ENCODE measurements around the gene MAN2B2. TPM values are rescaled to one million over a fixed set of nuclear protein-coding genes. Genes with fewer than 3 reads are reported as not detected.

MAN2B2 gene
- total RNA-seq, 2 experiments from 2014 or later: 13.0 to 14.6 TPM

DNA sequence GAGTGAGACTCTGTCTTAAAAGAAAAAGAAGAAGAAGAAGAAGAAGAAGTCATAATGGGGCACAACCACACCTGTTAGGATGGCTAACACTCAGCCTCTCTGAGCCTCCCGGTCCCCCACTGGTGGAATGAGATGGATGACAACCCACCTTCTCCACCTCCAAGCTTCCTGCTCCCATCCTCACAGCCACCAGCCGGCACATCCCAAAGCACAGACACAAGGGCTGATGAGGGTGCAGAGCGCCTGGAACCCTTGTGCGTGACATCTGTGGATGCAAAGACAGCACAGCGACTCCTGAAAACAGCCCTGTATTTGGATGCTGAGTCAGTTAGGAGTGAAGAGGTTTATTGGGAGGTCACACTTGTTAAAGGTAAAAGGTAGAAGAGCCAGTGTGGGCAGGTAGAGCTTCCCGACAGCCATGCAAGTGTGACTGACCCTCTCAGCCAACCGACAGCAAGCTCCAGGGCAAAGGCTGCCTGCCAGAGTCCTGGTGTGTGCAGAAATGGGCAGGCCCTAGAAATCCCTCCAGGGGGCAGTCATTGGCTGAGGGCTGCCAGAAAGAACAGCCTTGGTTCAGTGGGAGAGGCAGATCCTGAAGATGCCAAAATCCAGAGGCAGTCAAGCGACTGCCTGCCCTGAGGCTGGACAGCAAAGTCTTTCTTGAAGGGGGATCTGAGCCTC, 26.6 kb upstream of the MAN2B2 start:
- H3K36me3 Mint-ChIP-seq (ENCODE audit: low read depth): no peaks in the 10 kb centered on the region
- peaks cover 30% of the 10 kb centered on the region for H3K27me3 Mint-ChIP-seq
- ChIA-PET CTCF (interaction anchor here (1.1 kb wide), 1 partner anchor 25 kb away, joined by 3 read pairs; no protein-coding TSS in a partner anchor), POLR2A (no interaction called here)
- no peak overlapping the region for H3K4me3 Mint-ChIP-seq
- ATAC-seq: no peak
- no peaks in the 10 kb centered on the region for H3K4me1 Mint-ChIP-seq
- H3K9me3 Mint-ChIP-seq (ENCODE audit: low read depth): peaks cover 8% of the 10 kb centered on the region
- peak; percentile 28 for DNase-seq
- intact Hi-C loops (cut with DNase I, micrococcal nuclease): no loop called here
- no peak overlapping the region for H3K27ac Mint-ChIP-seq

DNA sequence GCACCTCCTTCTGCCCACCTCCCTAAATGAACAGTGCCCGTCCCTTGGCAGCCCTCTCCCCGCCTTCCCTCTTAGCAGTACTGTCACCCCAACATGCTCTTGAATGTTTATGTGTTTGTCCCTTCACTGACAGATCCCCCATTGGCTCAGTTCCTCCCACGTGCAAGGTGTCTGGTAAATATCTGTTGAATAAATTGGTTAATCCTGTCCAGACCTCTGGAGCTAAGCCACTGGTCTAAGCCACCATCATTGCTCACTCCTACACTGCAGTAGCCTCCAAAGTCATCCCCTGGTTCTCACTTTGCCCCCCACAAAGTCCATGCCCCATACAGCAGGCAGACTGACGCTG, 26.1 kb upstream of the MAN2B2 start:
- H3K36me3 Mint-ChIP-seq (ENCODE audit: low read depth): no peaks in the 10 kb centered on the region
- POLR2A ChIA-PET: no interaction called here
- H3K9me3 Mint-ChIP-seq (ENCODE audit: low read depth): peaks cover 8% of the 10 kb centered on the region
- H3K27ac Mint-ChIP-seq: no peak overlapping the region
- H3K4me3 Mint-ChIP-seq: no peak overlapping the region
- DNase-seq (no peak), ATAC-seq (no peak)
- H3K4me1 Mint-ChIP-seq: no peaks in the 10 kb centered on the region
- CTCF ChIA-PET: no interaction called here
- H3K27me3 Mint-ChIP-seq: peaks cover 30% of the 10 kb centered on the region
- intact Hi-C loops (cut with DNase I, micrococcal nuclease): no loop called here

GRCh38 chr4:6549445-6549844, 25.5 kb upstream of the MAN2B2 start:
- H3K9me3 Mint-ChIP-seq (ENCODE audit: low read depth): peaks cover 8% of the 10 kb centered on the region
- intact Hi-C loops (cut with DNase I, micrococcal nuclease): no loop called here

GRCh38 chr4:6549890-6550620, 24.9 kb upstream of the MAN2B2 start:
- intact Hi-C loops (cut with DNase I, micrococcal nuclease): no loop called here
- DNase-seq (no peak), ATAC-seq (no peak)
- Mint-ChIP-seq H3K4me3 (no peak overlapping the region), H3K9me3 (ENCODE audit: low read depth) (peaks cover 8% of the 10 kb centered on the region), H3K36me3 (ENCODE audit: low read depth) (no peaks in the 10 kb centered on the region), H3K27me3 (peaks cover 30% of the 10 kb centered on the region), H3K4me1 (no peaks in the 10 kb centered on the region), H3K27ac (no peak overlapping the region)
- ChIA-PET POLR2A (interaction anchor here (0.7 kb wide), 1 partner anchor 217 kb away, joined by 5 read pairs; no protein-coding TSS in a partner anchor), CTCF (interaction anchor here (0.6 to 0.9 kb wide), 2 partner anchors 12 to 561 kb away, joined by 3 to 4 read pairs; no protein-coding TSS in a partner anchor)

More at GRCh38 chr4:6549445-6549844, 25.5 kb upstream of the MAN2B2 start:
- Mint-ChIP-seq H3K4me1 (no peaks in the 10 kb centered on the region), H3K4me3 (no peak overlapping the region), H3K36me3 (ENCODE audit: low read depth) (no peaks in the 10 kb centered on the region), H3K27ac (no peak overlapping the region), H3K27me3 (peaks cover 30% of the 10 kb centered on the region)
- DNase-seq: no peak
- ChIA-PET POLR2A (interaction anchor here (0.7 kb wide), 1 partner anchor 217 kb away, joined by 5 read pairs; no protein-coding TSS in a partner anchor), CTCF (interaction anchor here (0.9 kb wide), 1 partner anchor 561 kb away, joined by 4 read pairs; no protein-coding TSS in a partner anchor)
- no peak for ATAC-seq

DNA sequence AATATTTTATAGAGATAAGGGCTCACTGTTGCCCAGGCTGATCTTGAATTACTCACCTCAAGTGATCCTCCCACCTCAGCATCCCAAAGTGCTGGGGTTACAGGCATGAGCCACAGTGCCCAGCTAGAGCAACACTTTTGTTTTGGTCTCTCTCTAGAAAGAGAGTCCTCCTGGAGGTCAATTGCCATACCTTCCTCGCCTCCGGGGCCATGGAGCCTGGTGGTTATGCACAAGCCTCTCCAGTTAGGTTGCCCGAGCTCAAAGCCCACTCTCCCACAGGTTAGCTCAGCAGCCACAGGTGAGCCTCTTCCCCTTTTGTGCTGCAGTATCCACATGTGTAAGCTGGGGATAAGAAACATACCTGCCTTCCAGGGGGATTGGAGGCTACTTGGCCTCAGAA, 24.2 kb upstream of the MAN2B2 start:
- ATAC-seq (no peak), DNase-seq (no peak)
- intact Hi-C loops (cut with DNase I, micrococcal nuclease): no loop called here
- POLR2A ChIA-PET: no interaction called here
- CTCF ChIA-PET: interaction anchor here (0.6 kb wide), 1 partner anchor 11 kb away, joined by 3 read pairs; no protein-coding TSS in a partner anchor
- Mint-ChIP-seq H3K36me3 (ENCODE audit: low read depth) (no peaks in the 10 kb centered on the region), H3K9me3 (ENCODE audit: low read depth) (peaks cover 8% of the 10 kb centered on the region), H3K4me1 (no peaks in the 10 kb centered on the region), H3K27ac (no peak overlapping the region), H3K4me3 (no peak overlapping the region), H3K27me3 (peaks cover 27% of the 10 kb centered on the region)

DNA sequence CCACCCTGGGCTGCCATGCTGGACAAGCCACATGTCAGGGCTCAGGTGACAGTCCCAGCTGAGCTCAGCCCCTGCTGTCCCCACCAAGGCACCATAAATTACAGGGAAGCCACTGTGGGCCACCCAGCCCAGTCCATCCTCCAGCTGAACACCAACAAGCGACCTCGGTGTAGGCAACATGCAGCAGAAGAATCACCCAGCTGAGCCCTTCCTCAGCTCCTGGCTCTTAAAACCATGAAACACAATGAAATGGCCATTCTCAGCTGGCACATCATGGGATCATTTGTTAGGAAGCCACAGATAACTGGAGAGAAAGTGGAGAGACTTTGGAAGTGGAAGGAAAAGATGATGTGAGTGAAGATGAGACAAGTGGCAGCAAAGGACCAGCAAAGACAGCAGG, 23.3 kb upstream of the MAN2B2 start:
- Mint-ChIP-seq H3K4me3 (no peak overlapping the region), H3K4me1 (no peaks in the 10 kb centered on the region), H3K9me3 (ENCODE audit: low read depth) (peaks cover 8% of the 10 kb centered on the region), H3K27ac (no peak overlapping the region), H3K27me3 (peaks cover 23% of the 10 kb centered on the region), H3K36me3 (ENCODE audit: low read depth) (no peaks in the 10 kb centered on the region)
- POLR2A ChIA-PET: no interaction called here
- ATAC-seq (no peak), DNase-seq (no peak)
- CTCF ChIA-PET: interaction anchor here (0.6 kb wide), 1 partner anchor 519 kb away, joined by 3 read pairs; no protein-coding TSS in a partner anchor
- intact Hi-C loops (cut with DNase I, micrococcal nuclease): no loop called here

- intact Hi-C loops (cut with DNase I, micrococcal nuclease): no loop called here
- DNase-seq (no peak), ATAC-seq (no peak)
- no peaks in the 10 kb centered on the region for H3K36me3 Mint-ChIP-seq (ENCODE audit: low read depth)
- peaks cover 29% of the 10 kb centered on the region for H3K27me3 Mint-ChIP-seq
- H3K9me3 Mint-ChIP-seq (ENCODE audit: low read depth): peaks cover 8% of the 10 kb centered on the region
- ChIA-PET POLR2A (no interaction called here), CTCF (no interaction called here)
- H3K27ac Mint-ChIP-seq: no peak overlapping the region
- H3K4me3 Mint-ChIP-seq: no peak overlapping the region
- H3K4me1 Mint-ChIP-seq: no peaks in the 10 kb centered on the region
Measured at GRCh38 chr4:6555519-6555918, 19.5 kb upstream of the MAN2B2 start.

- H3K4me3 Mint-ChIP-seq: no peak overlapping the region
- H3K27me3 Mint-ChIP-seq: peaks cover 35% of the 10 kb centered on the region
- peaks cover 8% of the 10 kb centered on the region for H3K9me3 Mint-ChIP-seq (ENCODE audit: low read depth)
- intact Hi-C loops (cut with DNase I, micrococcal nuclease): no loop called here
- no peaks in the 10 kb centered on the region for H3K36me3 Mint-ChIP-seq (ENCODE audit: low read depth)
- H3K4me1 Mint-ChIP-seq: peaks cover 2% of the 10 kb centered on the region
- ATAC-seq (no peak), DNase-seq (no peak)
- ChIA-PET POLR2A (no interaction called here), CTCF (no interaction called here)
- H3K27ac Mint-ChIP-seq: no peak overlapping the region
Measured at GRCh38 chr4:6556263-6556662, 18.7 kb upstream of the MAN2B2 start.

GRCh38 chr4:6557185-6557584, 17.8 kb upstream of the MAN2B2 start:
- H3K9me3 Mint-ChIP-seq (ENCODE audit: low read depth): peaks cover 4% of the 10 kb centered on the region
- peaks cover 44% of the 10 kb centered on the region for H3K27me3 Mint-ChIP-seq
- intact Hi-C loops (cut with DNase I, micrococcal nuclease): no loop called here
- DNase-seq (no peak), ATAC-seq (no peak)
- H3K36me3 Mint-ChIP-seq (ENCODE audit: low read depth): no peaks in the 10 kb centered on the region
- H3K27ac Mint-ChIP-seq: no peak overlapping the region
- peaks cover 2% of the 10 kb centered on the region for H3K4me1 Mint-ChIP-seq
- ChIA-PET CTCF (no interaction called here), POLR2A (no interaction called here)
- no peak overlapping the region for H3K4me3 Mint-ChIP-seq

DNA sequence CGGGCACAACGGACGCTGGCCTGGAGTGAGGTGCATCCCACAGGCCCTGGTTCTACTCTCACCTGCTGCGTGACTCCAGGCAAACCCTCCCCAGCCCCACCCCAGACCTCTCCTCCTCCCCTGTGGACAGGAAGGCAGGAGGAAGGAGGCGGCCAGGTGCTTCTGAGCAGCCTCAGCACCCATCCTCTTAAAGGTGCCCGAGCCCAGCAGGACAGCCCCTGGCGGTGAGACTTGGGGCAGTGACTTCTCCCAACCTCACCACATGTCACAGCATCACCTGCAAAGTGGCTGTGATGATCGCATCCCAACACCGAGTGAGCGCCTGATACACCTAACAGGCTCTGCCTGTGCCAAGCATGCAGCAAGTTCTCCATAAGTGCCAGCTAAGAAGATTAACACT, 17.1 kb upstream of the MAN2B2 start:
- Mint-ChIP-seq H3K27ac (no peak overlapping the region), H3K36me3 (ENCODE audit: low read depth) (no peaks in the 10 kb centered on the region), H3K4me3 (no peak overlapping the region), H3K9me3 (ENCODE audit: low read depth) (no peaks in the 10 kb centered on the region), H3K4me1 (peaks cover 2% of the 10 kb centered on the region), H3K27me3 (peaks cover 45% of the 10 kb centered on the region)
- DNase-seq (no peak), ATAC-seq (no peak)
- CTCF ChIA-PET: no interaction called here
- intact Hi-C loops (cut with DNase I, micrococcal nuclease): no loop called here
- POLR2A ChIA-PET: no interaction called here

DNA sequence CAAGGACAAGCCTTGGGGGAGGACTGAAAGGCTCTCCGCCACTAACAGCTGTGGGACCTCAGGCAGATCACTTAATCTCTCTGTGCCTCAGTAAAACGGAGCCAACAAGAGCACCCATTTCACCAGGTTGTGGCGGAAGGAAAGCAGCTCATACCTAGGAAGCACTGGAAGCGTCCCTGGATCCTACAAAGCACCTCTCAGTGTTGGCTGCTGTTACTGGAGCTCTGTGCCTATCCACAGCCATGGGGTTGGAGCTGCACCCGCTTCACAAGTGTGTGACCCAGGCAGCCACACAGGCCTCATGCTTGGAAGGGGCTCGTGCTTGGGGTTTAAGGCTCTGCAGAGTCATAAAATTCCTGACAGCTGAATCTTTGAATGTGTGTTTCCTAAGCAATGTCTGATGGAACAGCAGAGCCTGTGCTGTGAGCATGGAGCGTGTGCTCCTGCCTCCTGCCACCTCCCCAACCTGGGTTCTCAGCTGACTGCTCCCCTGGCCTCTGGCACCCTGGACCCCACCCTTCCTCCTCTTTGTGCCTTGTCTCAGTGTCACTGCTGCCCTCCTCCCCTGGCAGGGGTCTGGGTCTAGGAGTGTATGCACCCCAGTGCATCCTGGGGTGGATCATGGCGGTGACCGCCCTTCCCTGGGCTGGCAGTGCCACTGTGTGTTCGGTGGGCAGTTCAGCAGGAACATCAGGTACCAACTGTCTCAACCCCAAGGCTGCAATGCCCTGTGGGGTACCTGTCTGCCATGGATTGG, 14.4 kb upstream of the MAN2B2 start:
- no peak for ATAC-seq
- CTCF ChIA-PET: interaction anchor here (0.7 to 1.3 kb wide), 2 partner anchors 15 to 128 kb away, joined by 3 to 4 read pairs; no protein-coding TSS in a partner anchor
- Mint-ChIP-seq H3K27ac (no peak overlapping the region), H3K27me3 (peaks cover 57% of the 10 kb centered on the region), H3K36me3 (ENCODE audit: low read depth) (no peaks in the 10 kb centered on the region), H3K9me3 (ENCODE audit: low read depth) (no peaks in the 10 kb centered on the region), H3K4me3 (no peak overlapping the region), H3K4me1 (peaks cover 2% of the 10 kb centered on the region)
- POLR2A ChIA-PET: no interaction called here
- intact Hi-C loops (cut with DNase I, micrococcal nuclease): no loop called here
- DNase-seq: no peak

Data from activated CD4-positive, alpha-beta T cell treated with anti-CD3 and anti-CD28 coated beads for 36 hours (primary cell).